Measurements from ENCODE around the gene NRXN3.

NRXN3 gene

DNA sequence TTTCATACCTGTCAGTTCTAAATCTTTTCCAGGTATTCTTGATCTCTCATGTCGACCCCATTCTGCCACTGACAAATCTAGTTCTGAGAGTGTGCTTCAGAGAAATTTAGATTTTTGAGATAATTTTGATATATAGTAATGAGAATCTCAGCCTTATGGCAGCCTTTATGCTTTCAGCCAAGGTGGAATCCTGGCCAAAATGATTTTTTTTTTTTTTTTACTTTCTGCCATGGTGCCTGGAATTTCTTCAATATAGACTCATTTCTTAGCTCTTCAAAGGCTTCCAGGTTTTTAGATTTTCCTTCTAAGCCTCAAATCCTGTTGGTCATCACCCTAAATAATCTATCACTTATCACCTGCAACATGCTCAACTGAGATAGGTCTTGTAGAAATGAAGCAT lies 926.6 kb downstream of the NRXN3 start:
- Histone ChIP-seq H4K20me1 (ENCODE audit: low read depth, low read length) (no peaks in the 10 kb centered on the region), H3K27me3 (ENCODE audit: low read length) (no peaks in the 10 kb centered on the region), H2AFZ (ENCODE audit: low read depth, low read length, severe bottlenecking) (no peak overlapping the region), H3K36me3 (ENCODE audit: low read length) (no peaks in the 10 kb centered on the region), H3F3A (ENCODE audit: insufficient read depth) (no peaks in the 10 kb centered on the region), H3K9ac (ENCODE audit: low read length) (no peak overlapping the region), H3K9me2 (replicated peaks; ENCODE audit: insufficient read depth, low read length) (no peaks in the 10 kb centered on the region), H3K79me2 (ENCODE audit: insufficient read depth, low read length) (no peaks in the 10 kb centered on the region), H3K9me3 (ENCODE audit: insufficient read depth, low read length) (no peaks in the 10 kb centered on the region), H3K27ac (ENCODE audit: low read depth, low read length) (no peak overlapping the region), H3K4me3 (ENCODE audit: insufficient read depth, low read length, poor library complexity, severe bottlenecking) (no peak overlapping the region), H3K4me2 (ENCODE audit: low read depth, low read length, poor library complexity, severe bottlenecking) (no peak overlapping the region)
- TF ChIP-seq, protein P1, sequence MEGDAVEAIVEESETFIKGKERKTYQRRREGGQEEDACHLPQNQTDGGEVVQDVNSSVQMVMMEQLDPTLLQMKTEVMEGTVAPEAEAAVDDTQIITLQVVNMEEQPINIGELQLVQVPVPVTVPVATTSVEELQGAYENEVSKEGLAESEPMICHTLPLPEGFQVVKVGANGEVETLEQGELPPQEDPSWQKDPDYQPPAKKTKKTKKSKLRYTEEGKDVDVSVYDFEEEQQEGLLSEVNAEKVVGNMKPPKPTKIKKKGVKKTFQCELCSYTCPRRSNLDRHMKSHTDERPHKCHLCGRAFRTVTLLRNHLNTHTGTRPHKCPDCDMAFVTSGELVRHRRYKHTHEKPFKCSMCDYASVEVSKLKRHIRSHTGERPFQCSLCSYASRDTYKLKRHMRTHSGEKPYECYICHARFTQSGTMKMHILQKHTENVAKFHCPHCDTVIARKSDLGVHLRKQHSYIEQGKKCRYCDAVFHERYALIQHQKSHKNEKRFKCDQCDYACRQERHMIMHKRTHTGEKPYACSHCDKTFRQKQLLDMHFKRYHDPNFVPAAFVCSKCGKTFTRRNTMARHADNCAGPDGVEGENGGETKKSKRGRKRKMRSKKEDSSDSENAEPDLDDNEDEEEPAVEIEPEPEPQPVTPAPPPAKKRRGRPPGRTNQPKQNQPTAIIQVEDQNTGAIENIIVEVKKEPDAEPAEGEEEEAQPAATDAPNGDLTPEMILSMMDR (IDR thresholded peaks at IDR 0.05; ENCODE audit: insufficient read depth, low read length, poor library complexity, severe bottlenecking), result no peak
- no peak for TF ChIP-seq EZH2phosphoT487 (conservative IDR thresholded peaks at IDR 0.05; ENCODE audit: low read length)

DNA sequence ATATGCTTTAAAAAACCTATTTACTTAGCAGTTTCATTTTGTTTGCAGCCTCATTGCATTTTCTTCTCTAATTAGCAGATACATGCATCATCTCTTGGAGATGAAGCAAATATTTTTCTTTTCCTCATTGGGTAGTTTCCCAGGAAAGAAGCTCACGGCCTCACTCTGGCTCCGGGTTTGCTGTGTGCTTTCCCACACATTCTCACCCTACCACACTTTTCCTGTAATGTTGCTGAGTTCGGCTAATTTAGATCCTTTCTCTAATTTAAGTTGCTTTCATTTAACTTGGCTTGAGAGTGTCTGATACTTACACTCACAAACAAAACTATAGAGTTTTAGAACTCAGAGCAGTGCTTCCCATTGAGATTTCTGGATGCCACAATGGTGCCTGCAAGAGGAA lies 928.2 kb downstream of the NRXN3 start:
- Histone ChIP-seq H2AFZ (ENCODE audit: low read depth, low read length, severe bottlenecking) (no peak overlapping the region), H3K4me2 (ENCODE audit: low read depth, low read length, poor library complexity, severe bottlenecking) (no peak overlapping the region), H3K27ac (ENCODE audit: low read depth, low read length) (no peak overlapping the region)

DNA sequence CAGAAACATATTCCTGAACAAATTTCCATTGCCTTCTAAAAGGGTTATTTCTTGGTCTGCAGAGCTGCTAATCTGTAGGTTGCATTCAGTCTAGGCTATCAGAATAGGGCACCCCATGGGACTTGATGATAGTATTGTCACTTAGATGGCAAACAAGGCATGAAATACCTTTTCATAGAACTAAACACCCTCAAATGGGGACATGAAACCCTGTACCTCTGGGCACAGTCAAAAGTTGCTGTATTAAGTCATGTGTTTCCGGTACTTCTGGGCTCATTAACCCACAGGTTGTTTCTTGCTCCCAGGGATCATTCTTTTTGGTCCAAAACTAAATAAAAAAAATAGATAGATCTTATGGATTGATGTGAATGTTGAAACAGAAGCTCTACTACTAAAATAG lies 930.4 kb downstream of the NRXN3 start:
- H3K36me3 ChIP-seq (ENCODE audit: low read length), result no peaks in the 10 kb centered on the region
- H3K4me3 ChIP-seq (ENCODE audit: insufficient read depth, low read length, poor library complexity, severe bottlenecking), result no peak overlapping the region
- H3K9ac ChIP-seq (ENCODE audit: low read length), result no peak overlapping the region
- H3K27me3 ChIP-seq (ENCODE audit: low read length), result no peaks in the 10 kb centered on the region
- H3K9me3 ChIP-seq (ENCODE audit: insufficient read depth, low read length), result no peaks in the 10 kb centered on the region
- no peak overlapping the region for H3K27ac ChIP-seq (ENCODE audit: low read depth, low read length)
- H3K79me2 ChIP-seq (ENCODE audit: insufficient read depth, low read length), result no peaks in the 10 kb centered on the region
- H3K9me2 ChIP-seq (replicated peaks; ENCODE audit: insufficient read depth, low read length), result no peaks in the 10 kb centered on the region
- H3F3A ChIP-seq (ENCODE audit: insufficient read depth), result no peaks in the 10 kb centered on the region
- no peak overlapping the region for H3K4me2 ChIP-seq (ENCODE audit: low read depth, low read length, poor library complexity, severe bottlenecking)
- H4K20me1 ChIP-seq (ENCODE audit: low read depth, low read length), result no peaks in the 10 kb centered on the region
- TF ChIP-seq EZH2phosphoT487 (conservative IDR thresholded peaks at IDR 0.05; ENCODE audit: low read length), result no peak
- TF ChIP-seq, protein P1 (IDR thresholded peaks at IDR 0.05; ENCODE audit: insufficient read depth, low read length, poor library complexity, severe bottlenecking), result no peak
- no peak overlapping the region for H2AFZ ChIP-seq (ENCODE audit: low read depth, low read length, severe bottlenecking)

More for the DNA sequence above, 928.2 kb downstream of the NRXN3 start:
- H3K79me2 ChIP-seq (ENCODE audit: insufficient read depth, low read length), result no peaks in the 10 kb centered on the region
- H3K9me2 ChIP-seq (replicated peaks; ENCODE audit: insufficient read depth, low read length), result no peaks in the 10 kb centered on the region
- no peaks in the 10 kb centered on the region for H3K9me3 ChIP-seq (ENCODE audit: insufficient read depth, low read length)
- no peak overlapping the region for H3K4me3 ChIP-seq (ENCODE audit: insufficient read depth, low read length, poor library complexity, severe bottlenecking)
- TF ChIP-seq EZH2phosphoT487 (conservative IDR thresholded peaks at IDR 0.05; ENCODE audit: low read length), result no peak
- TF ChIP-seq, protein P1 (IDR thresholded peaks at IDR 0.05; ENCODE audit: insufficient read depth, low read length, poor library complexity, severe bottlenecking), result no peak
- H3K36me3 ChIP-seq (ENCODE audit: low read length), result no peaks in the 10 kb centered on the region
- no peaks in the 10 kb centered on the region for H3K27me3 ChIP-seq (ENCODE audit: low read length)
- no peaks in the 10 kb centered on the region for H3F3A ChIP-seq (ENCODE audit: insufficient read depth)
- H4K20me1 ChIP-seq (ENCODE audit: low read depth, low read length), result no peaks in the 10 kb centered on the region
- H3K9ac ChIP-seq (ENCODE audit: low read length), result no peak overlapping the region
